ENCODE results near the gene SIN3A.
A peak's percentile ranks its signal among the peaks of the same experiment; 100 is the strongest.
"Not testable (repeated sequence)": the region's sequence is repeated elsewhere in the genome, so short reads cannot be mapped to it uniquely, and the experiment has no call there.

Gene SIN3A

DNA sequence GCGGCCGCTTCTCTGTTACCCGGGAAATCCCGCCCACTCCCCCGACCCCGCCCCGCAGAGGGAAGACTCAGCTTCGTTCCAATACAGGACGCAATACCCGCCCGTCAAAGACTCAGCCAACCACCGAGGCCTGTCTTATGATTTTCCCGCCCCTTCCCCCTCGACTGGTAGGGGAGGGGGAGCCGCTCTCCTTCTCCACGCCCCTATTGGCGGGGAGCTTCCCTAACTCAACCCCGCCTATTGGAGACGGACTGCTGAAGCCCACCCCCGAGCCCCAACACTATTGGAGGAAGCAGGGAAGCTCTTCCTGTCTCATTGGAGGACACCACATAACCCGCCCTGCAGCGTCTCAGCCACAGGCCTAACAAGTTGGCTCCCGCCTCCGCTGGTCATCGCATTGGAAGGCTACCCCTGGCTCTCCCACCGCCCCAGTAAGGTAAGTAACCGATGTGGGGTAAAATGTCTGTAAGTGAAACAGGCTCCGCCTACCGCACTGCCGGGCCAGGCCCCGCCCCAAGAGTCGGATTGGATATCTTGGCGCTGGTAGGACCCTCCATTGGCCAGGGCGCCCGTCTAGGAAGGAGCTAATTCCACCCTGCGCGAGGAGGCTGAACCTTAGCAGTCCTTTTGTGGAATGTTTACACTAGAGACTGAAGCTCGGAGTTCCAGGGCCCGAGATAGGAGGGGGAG is at the start of gene SIN3A:
TSS of gene SIN3A (minus strand) at position 17 of the 690 bp plus-strand sequence. CDS start 21,315 bp downstream, outside the sequence.
- DNase-seq: peak; percentile 100

DNA sequence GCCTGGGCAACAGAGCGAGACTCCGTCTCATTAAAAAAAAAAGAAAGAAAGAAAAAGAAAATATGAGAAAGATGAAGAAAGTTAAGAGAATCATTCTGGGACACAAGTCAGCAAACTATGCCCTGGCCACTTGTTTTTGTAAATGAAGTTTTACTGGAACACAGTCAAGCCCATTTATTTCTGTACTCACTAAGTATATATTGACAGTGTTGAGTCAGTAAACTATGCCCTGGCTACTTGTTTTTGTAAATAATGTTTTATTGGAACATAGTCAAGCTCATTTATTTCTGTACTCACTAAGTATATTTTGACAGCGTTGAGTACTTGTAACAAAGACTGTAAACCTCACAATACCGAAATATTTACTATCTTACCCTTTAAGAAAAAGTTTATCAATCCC is 42.2 kb upstream of the SIN3A start:
- DNase-seq: no peak

DNA sequence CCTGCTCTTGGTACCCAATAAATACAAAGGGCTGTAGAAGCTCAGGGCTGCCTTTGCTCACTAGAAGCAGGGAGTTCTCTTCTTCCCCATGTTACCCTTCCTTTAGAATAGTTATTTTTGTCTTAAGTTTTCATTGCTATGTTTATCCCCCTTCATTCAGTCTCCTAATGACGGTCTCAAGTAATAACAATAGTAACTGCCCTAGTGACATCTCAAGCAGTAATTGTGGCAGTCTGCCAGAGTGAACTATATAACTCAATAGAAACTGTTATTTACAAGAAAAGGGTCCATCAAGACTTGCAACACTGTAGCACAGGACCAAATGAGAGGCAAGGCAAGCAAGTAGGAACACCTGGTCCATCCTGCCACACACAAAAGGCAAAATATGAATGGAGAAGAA is 32.5 kb upstream of the SIN3A start:
- no peak for DNase-seq

DNA sequence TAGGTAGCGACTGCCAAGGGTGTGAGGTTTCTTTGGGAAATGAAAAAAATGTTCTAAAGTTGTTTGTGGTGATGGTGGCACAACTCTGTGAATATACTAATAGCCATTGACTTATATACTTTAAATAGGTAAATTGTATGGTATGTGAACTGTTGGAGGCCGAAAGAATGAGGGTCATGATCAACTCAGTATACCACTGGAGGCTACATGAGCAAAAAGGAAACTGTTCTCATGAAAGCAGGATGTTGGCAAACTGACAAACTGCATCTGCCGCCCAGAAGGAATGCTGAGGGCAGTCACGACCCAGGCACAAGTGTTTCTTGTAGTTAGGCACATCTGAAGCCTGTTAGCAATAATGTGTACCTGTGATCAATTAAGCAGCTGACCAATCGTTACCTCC is 32.1 kb upstream of the SIN3A start:
- DNase-seq: not testable (repeated sequence)

DNA sequence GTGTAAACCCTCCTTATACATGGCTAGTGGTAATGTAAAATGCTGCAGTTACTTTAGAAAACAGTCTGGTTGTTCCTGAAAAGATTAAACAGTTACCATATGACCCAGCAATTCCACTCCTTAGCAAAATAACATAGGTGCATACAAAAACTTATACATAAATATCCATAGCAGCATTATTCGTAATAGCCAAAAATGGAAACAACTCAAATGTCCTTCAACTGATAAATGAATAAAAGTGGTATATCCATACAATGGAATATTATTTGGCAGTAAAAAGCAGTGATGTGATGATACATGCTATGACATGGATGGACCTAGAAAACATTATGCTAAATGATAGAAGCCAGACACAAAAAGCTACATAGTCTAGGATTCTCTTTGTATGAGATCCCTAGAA is 31.6 kb upstream of the SIN3A start:
- DNase-seq: no peak

DNA sequence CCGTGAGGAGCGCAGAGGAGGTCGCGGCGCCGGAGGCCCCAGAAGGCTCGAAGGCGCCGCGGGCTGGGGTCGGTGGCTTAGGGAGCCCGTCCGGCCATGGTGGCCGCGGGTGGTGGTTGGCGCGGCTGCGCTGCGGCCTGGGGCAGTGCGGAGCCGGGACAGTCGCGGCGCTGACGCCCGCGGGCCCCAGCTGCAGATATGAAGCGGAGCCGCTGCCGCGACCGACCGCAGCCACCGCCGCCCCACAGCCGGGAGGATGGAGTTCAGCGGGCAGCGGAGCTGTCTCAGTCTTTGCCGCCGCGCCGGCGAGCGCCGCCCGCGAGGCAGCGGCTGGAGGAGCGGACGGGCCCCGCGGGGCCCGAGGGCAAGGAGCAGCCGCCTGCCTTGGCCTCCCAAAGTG is 29.0 kb upstream of the SIN3A start:
- not testable (repeated sequence) for DNase-seq

DNA sequence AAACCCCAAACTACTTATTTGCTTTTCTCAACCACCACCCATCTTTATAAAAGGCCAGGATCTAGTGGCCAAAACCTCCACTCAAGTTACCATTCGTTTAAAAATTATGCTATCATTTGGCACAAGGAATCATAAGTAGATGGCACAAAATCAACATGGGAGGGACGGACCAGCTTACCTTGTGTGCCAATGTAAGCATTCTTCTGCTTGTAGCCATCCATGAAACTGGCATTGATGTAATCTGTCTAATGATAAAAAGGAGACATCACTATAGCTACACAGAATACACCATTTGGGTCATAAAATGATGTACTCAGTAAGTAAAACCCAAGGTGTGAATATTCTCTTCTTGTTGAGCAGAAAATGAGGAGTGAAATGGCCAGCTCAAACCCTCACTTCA is 28.2 kb upstream of the SIN3A start:
- no peak for DNase-seq

DNA sequence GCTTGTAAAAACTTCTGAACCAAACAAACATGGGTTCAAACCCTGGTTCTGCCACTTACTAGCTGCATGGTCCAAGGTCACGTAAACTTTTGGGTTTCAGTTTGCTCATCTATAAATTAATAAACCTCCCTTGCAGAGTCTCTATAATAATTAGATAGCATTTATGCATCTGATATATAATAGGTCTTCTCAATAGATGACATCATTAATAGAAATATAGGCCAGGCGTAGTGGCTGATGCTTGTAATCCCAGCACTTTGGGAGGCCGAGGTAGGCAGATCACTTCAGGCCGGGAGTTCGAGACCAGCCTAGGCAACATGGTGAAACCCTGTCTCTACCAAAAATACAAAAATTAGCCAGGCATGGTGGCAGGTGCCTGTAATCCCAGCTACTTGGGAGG is 25.6 kb upstream of the SIN3A start:
- DNase-seq: not testable (repeated sequence)

DNA sequence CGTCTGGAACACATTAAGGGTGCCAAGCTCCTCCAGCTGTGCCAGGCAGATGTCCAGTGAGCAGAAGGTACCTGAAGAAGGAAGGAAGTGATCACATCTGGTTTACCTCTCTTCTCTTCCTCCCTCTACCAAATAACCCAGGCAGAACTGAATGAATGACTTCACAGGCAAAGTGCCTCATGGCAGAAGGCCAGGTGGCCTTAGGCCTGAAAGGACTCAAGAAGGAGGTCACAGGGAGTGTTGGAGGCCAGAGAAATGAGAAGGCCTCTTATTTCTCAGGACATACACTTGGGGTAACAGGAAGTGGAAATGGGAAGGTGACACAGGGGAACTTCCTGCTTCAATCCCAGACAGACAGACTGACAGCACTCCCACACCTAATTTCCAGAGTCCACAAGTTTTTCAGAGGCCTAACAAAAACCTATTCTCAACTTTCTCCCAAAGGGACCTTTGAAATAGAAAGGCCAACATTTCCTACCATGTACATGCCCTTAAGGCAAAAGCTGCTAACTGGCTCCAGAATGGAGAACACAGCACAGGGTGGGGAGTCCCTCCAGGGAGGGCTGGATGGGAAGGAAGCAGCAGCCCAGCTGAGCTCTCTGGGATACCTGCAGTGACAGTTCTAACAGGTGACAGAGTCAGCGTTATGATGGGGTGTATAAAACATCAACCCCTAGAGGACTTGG is 17.6 kb upstream of the SIN3A start:
- DNase-seq: no peak

DNA sequence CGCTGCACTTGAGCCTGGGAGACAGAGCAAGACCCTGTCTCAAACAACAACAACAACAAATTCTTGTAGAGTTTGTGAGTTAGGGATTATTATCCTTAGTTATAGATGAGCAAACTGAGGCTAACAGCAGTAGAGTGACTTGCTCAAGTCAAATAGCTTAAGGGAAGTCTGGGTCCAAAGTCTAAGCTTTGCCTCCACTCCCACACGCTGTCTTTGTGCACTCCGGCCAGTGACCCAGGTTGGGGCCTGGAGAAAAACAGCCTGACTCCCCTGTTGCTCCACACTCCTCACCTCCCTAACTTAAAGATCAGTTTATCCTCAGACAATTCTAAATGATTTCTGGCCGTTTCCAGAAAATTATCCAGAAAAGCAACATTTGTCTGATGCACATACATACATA is 9.2 kb upstream of the SIN3A start:
- DNase-seq: no peak

DNA sequence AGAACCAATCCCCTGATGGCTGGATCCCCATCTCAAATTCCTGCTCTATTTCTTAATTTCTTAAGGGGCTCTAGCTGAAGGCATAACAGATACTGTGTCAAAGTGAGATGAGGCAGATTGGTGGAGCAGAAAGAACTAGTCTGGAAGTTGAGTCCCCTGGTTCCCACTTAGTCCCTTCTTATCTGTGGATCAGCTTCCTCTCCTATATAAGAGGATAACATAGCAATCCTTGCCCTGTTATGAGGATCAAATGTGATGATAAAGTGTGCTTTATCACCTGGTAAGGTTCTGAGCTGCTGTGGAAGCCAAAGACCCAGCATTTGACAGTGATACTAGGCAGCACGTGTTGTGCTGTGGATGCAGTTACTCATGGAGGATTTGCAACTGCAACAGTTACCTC is 8.1 kb upstream of the SIN3A start:
- no peak for DNase-seq

DNA sequence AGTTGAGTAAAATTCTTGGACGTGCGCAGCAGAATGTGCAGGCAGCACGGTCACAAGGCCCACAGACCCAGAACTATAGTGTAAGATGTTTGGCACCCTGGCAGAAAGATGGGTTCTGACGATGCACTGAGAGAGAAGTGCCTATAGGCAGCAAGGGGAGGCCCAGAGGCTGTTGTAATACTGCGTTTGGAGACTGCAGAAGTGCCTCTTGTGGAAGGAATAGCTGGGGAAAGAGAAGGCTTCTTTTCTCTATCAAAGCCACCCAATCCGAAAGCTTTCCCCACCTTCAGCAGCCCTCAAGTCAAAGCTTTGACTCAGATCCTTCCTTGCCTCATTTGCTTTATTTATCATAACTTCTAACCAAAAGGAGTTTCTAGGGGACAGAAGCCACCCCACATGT is 5.2 kb upstream of the SIN3A start:
- DNase-seq: no peak

DNA sequence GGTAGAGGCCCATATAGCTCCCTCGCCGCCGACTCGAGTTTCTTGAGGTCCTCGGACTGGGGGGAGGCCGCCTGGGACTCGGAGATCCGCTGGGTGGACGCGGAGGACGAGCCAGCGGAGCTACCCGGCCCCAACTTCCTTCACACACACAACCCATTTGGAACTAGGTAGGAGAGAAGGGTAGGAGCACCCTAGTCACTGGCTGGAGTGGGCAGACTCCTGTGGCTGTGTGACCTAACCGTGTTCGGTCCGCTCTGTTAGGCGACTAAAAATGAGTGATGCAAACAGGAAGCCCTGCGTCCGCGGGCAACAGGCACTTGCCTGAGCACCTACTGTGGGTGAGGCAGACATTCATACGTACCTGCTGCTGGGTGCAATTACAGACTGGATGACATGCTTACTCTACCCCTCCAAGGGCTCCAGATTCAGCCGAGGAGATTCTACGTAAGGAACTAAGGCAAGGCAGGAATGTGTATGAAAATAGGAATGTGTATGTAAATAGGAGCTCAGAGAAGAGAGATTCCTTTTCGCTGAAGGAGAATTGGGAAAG is 4.6 kb upstream of the SIN3A start:
- DNase-seq: peak; percentile 52 to 62

DNA sequence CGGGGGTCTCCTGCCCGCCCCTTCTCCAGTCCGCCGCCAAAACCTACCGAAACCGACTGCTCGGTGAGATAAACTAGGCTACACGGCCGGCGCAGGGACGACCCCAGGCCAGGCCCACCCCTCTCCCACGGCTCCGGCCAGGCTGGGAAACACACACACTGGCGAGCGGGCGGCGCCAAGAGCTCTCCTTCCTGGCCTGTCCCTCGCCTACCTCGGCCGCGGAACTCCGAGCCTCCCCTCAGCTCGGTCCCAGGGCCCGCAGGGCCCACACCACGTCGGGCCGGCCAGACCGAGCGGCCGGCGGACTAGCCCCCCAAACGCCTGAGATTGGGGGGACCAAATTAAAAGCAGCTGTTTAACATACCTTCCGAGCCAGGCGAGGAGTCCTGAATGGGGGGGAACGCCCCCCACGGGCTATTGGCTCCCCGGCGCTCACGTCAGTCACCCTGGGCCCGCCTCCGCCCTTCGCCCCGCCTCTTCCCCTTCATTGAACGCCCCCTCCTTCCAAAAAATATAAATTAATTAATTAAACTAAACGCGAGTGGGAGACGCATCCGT is 4.0 kb upstream of the SIN3A start:
- DNase-seq: peak; percentile 84 to 89

DNA sequence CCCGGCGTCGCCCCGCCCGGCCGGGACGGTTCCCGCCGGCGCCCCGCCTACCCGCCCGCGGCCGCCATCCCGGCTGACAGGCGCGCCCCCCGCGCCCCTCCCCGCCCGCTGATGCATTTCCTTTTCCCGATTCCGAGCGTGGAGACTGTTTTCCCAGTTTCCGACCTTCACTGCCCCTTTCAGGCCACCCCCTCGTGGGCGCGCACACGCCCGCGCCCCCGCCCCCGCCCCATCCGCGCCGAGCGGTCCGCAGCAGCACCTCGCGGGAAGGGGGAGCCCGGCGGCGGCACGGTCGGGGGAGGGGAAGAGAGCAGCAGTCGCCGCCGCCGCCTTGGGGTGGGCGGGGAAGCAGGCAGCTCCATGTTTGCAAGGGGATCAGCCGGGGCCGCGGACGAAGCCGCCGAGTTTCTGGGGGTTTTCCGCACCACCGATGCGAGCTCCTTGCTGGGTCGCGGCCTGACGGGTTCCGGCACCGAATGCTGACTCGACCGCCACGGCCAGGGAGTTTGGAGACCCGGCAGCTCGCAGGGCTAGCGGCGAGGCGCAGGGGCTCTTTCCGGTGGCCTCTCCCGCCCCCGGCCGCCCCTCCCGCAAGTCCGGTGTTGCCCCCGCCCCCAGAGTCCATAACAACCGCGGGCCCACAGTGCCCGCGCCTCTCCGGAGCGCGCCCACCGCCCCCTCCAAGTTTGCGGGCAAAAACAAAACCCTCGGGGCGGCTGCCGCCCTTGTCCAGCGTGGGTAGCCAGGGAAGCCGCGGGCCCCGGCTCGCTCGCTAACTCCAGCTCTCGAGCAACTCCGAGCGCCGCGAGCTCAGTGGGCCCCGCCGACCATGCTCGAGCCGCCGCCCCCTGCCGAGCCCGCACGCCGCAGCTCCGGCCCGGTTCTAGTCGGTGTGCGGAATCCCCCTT is 3.2 kb upstream of the SIN3A start:
- peak; percentile 80 to 87 for DNase-seq

DNA sequence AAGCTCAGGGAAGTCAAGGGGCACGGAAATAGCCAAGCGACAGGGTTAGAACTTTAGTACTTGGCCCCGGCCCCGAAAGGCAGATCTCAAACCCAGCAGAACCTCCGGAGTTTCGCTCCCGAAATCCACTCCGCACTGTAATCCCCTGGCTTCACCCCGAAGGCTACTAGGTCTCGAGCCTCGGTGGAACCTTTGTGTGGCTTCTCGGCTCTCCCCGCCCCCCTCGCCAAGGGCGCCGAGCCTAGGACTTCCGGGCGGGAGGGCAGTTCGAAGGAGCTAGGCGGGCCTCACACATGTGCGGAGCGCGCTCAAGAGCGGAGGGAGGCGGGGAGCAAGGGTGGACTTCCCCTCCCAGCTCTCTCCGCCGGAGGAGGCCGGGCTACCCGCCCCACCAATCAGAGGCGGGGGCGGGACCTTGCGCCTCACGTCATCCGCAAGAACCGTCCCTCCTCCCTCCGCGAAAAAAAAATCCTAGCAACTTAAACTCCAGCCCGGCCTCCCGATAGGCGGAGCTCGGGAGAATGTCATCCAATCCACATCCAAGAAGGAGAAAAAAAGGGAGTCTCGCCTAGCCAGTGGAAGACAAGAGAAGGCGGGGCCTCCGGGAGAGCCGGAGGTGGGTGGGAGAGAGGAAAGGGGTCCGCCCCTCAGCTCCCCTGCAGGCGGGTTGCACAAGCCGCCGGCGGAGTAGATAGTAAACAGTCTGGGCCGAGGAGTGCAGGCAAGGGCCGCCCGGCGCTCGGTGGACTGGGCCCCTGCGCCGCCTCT is 2.4 kb upstream of the SIN3A start:
- DNase-seq: peak; percentile 99

DNA sequence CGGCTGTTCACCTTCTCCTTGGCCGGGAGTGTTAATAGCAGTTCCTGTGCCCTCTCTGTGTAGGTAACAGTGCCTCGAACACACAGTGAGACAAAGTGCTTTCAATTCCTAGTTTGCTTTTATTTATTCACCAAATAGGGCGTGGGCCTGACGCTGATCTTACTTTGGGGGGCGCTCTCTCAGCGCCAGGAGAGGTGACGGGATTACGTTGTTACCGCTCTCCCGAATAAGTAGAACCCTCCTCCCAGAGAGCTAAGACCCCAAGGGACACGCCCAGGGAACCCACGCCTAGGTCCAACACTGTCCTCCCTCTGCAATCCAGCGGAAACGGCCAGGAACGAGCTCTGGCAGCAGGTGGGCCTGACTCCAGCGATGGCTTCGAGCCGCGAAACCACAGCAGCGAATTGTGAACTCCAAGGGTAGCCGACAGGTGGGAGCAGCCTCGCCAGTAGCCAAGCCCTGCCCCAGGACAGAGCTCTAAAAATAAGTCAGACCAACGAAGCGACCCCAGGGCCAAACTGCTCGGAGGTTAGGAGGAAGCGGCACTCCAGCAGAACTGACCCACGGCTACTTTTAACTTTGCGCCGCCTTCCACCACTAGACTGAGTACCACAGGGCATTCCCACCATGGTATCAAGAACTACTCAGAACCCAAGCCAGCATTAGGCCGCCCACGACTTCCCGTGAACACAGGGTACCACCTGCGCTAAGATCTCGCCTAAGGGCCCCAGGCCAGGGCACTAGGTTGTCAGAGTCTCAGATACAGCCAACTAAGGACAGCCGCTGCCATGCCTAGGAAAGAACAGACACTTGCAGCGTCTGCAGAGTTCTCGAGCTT is 1.6 kb upstream of the SIN3A start:
- peak; percentile 46 to 54 for DNase-seq

DNA sequence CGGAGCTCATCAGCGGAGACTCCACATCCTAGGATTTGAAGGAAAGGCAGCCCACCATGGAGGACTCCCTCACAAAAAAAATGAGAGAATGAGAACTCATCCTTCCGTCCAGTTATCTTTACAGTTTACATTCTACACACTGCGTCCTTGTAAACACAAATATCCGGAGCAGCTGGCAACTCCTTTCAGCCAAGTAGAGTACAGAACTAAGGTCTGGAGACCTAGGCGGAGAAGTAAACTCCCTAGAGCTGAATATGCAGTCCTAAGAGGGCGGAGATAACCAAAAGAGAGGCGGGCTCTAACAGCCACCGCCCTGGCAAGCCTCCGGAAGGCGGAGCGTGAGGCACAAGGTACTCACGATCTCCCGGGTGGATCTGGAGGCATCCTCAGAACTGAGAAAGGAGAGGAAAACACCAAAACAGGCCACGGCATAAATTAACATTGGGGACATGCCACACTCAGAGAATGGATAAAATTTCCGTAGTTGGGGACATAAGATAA is 924 bp upstream of the SIN3A start:
- DNase-seq: peak; percentile 82 to 85

DNA sequence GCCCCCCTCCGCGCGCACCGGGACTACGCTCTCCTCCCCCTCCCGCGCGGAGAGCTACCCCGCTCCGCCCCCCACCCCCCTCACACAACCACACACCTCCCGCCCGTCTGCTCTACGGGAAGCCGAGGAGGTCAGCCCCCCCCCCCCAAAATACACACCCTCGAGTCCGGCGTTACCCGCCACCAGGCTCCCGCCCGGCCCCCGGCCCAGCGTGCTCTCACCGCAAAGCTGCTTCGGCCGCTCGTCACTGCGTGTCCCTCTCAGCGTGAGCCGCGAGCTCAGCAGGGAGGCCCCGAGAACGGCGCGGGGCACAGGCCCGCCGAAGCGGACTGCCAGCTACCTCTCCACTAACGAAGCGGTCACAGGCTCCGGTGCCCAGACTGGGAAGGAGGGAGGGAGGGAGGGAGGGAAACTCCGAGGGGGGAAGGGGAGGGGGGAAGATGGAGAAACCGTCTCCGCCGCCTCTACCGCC is 252 bp downstream of the SIN3A start:
- DNase-seq: no peak

DNA sequence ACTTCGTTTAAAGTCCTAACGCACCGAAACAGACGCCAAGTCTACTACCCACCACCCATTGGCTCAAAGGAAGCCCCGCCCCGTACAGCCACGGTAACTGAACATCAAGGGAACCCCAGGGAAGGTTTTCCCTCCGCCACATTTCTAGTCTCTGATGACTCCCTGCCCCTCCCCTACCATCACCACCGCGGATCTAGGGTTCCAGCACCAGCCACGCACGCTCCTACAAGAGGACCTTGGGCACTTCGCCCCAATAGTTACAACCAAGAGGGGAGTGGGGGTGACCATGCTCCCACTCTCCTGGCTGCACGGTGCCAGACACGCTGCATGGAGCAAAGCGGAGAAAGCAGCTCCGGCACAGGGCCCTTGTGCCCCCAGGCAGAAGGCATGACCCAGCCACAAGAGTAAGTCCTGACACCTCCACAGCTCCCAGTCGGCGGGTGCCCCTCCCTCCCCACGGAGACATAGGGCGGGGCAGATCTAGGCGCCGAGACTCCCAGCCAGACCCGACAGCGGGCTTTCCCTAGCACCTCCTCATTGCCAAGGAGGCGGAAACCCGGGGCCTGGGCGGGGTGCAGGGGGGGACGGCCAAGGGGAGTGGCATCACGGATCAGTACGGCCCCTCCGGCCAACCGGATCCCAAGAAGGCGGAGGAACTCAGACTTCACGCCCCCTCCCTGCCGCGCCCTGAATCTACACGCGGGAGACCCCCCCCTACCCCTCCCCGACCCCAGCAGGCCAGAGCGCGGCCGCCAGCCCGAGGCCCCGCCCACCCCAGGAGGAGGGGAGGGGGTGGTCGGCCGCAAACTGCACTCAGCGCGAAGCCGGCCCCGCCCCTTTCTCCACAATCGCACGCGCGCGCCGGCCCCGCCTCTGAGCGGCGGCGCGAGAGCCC is 936 bp downstream of the SIN3A start:
- DNase-seq: peak; percentile 96 to 97

Measured in CD4-positive, alpha-beta T cell treated with Interferon alpha-2 for 1 hour (primary cell).